Measurements from ENCODE around the gene LPP.

Gene LPP

GRCh38 chr3:188154014-188154808 lies at the start of gene LPP:
Gene LPP, plus strand, starts transcription at chr3:188154157. Its CDS starts 251,964 bp downstream, at chr3:188406121.
- TF ChIP-seq CTCF (IDR thresholded peaks at IDR 0.05; ENCODE audit: low read depth, low read length, missing control alignments), result peak; percentile 7
- no peak for DNase-seq (ENCODE audit: low read depth)
- peak within 1 kb of the TSS; percentile 84 for H3K4me3 ChIP-seq (ENCODE audit: low read depth, low read length)
- in situ Hi-C loops (cut with HindIII; ENCODE audit: low sequenced_read_pairs), result loop anchor here (10.0 kb wide), 1 partner anchor 801 kb away; no protein-coding TSS in a partner anchor

DNA sequence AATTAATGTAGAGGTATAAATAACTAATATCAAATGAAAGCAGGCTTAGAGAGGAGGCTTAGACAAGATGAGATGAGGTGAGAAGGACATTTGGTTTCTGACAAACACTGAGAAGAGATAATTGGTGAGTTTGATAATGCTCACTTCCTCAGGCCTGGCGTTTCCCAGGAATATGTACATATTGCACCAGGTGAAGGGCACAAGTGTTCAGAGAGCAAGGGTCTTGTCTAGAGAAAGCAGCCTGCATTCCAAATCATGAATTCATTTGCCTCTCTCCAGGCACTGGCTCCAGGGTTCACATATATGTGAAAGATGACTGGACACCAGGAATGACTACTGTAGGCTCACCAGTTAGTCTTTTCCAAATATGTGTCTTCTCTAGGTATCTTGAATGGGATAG lies 48.0 kb upstream of the LPP start:
- in situ Hi-C loops (cut with HindIII; ENCODE audit: low sequenced_read_pairs), result no loop called here
- no peak overlapping the region for H3K4me3 ChIP-seq (ENCODE audit: low read depth, low read length)
- TF ChIP-seq CTCF (IDR thresholded peaks at IDR 0.05; ENCODE audit: low read depth, low read length, missing control alignments), result no peak
- no peak for DNase-seq (ENCODE audit: low read depth)

DNA sequence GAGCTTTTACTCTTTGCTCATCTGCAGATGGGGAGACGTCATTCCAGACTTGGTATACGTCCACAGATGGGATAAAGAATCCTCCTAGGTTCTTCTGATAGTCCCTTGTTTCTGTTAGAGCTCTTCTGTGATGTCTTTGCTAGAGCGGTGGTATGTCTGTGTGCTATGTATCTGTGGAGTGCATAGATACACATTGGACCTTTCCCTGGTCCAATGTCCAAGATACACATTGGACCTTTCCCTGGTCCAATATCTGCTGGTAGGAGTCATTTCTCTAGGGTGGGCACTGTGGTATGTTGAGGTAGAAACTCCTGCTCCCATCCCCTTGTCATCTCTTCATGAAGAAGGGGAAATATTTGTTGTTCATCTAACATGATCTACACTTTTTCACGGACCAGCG lies 47.5 kb upstream of the LPP start:
- TF ChIP-seq CTCF (IDR thresholded peaks at IDR 0.05; ENCODE audit: low read depth, low read length, missing control alignments), result no peak
- in situ Hi-C loops (cut with HindIII; ENCODE audit: low sequenced_read_pairs), result no loop called here
- no peak overlapping the region for H3K4me3 ChIP-seq (ENCODE audit: low read depth, low read length)
- DNase-seq (ENCODE audit: low read depth), result no peak

DNA sequence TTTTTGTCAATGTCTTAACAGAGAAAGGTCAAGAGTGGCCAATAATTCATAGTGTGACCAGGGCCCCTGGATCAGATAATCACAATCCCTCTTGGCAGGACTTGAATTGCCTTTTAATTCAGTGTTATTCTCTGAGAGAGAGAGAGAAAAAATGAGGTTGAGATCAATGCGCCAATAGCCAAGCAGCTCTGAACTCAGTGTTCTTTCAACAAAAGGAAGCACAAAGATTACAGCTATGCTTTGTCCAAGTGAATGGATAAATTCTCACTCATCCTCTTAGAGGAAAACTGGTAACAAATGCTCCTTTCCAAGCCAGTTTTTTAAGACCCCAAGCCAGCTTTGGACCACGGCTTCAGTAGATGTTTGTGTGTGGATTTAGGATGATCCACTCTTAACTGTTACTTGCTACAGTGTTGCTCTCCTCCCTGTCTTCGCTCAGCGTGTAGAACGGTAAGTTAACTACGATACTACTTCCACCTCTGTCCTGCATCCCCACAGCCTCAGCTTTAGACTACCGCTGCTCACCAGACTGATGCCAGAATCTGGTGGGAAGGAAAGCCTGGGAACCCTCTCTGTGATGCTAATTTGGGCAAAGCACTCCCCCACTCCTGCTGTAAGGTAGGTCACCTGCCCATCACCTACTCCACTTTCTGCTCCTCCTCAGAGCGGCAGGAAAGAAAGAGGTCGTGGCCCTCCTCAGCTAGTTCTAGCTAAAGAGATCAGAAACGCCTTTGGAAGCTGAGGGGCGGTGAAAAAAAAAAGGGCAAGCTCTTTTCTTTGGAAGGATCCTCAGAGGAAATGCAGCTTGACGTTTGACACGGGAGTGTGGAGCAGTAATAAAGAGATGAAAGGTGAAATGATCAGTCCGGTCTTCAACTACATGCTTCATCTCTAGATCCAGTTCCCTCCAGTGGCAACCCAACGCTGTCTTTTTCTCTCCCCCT lies 46.8 kb upstream of the LPP start:
- no peak for TF ChIP-seq CTCF (IDR thresholded peaks at IDR 0.05; ENCODE audit: low read depth, low read length, missing control alignments)
- in situ Hi-C loops (cut with HindIII; ENCODE audit: low sequenced_read_pairs), result no loop called here
- no peak overlapping the region for H3K4me3 ChIP-seq (ENCODE audit: low read depth, low read length)
- DNase-seq (ENCODE audit: low read depth), result no peak

DNA sequence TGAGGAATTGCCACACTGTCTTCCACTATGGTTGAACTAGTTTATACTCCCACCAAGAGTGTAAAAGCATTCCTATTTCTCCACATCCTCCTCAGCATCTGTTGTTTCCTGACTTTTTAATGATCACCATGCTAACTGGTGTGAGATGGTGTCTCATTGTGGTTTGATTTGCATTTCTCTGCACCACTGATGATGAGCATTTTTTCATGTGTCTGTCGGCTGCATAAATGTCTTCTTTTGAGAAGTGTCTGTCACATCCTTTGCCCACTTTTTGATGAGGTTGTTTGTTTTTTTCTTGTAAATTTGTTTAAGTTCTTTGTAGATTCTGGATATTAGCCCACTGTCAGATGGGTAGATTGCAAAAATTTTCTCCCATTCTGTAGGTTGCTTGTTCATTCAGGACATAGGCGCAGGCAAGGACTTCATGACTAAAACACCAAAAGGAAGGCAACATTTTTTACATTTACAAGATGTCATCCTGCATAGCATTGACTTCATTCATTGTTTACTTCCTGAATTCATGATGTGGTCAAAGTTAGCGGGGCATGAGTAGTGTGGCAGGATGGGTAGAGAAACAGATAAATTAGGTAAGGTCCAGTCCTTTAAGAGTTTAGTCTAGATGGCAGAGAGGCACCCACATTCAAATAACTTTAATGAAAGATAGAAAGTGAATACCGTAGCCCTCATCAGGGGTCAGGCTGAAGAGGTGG lies 45.1 kb upstream of the LPP start:
- TF ChIP-seq CTCF (IDR thresholded peaks at IDR 0.05; ENCODE audit: low read depth, low read length, missing control alignments), result no peak
- DNase-seq (ENCODE audit: low read depth), result no peak
- in situ Hi-C loops (cut with HindIII; ENCODE audit: low sequenced_read_pairs), result no loop called here

DNA sequence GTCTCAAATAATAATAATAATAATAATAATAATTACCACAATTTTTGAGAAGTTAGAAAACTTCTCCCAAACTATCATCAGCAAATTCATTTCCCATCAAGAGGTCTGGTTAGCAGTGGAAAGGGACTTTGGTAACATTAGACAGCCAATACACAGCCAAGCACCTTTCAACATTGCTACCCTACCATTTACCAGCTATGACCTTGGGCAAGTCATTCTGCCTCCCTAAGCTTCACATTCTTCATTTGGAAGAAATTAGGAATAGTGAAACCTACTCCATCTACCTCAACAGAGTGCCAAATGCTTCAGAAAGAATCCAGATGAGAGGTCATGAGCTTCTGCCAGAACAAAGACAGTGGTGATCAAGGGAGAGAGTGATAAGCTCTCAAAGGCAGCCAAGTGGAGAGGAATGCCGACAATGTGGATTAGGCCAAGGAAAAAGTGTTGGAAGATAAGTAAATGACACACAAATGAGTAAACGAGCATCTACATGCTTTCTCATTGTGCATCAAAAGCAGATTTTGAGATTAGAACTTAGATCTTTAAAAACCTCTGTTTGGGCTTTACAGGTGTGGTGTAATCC lies 42.9 kb upstream of the LPP start:
- in situ Hi-C loops (cut with HindIII; ENCODE audit: low sequenced_read_pairs), result no loop called here
- TF ChIP-seq CTCF (IDR thresholded peaks at IDR 0.05; ENCODE audit: low read depth, low read length, missing control alignments), result no peak
- H3K4me3 ChIP-seq (ENCODE audit: low read depth, low read length), result no peak overlapping the region
- DNase-seq (ENCODE audit: low read depth), result no peak

More for the DNA sequence above, 45.1 kb upstream of the LPP start:
- no peak overlapping the region for H3K4me3 ChIP-seq (ENCODE audit: low read depth, low read length)
